Measurements from ENCODE around the gene HEXD. TPM values are rescaled to one million over a fixed set of nuclear protein-coding genes. Genes with fewer than 3 reads are reported as not detected.

HEXD gene
- total RNA-seq, 1 experiment from 2014 or later: 30.0 TPM

DNA sequence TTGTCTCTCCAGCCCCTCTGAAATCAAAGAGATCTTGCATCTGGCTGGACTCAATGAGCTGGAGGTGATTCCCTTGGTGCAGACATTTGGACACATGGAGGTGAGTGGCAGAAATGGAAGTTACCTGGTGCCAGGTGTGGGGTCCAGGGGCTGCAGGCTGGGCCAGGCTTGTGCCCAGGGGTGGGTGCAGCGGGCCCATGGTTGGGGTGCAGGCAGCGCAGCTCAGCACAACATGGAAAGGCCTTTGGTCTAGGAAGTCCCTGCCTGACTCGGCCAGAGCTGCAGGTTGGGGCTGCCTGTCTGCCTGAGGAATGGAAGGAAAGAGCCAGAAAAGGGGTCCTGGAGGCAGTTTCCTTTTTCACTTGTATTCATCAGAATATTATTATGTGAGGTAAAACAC, 10.4 kb downstream of the HEXD start:
- ChIA-PET POLR2A (ENCODE audit: unreplicated experiment) (no interaction called here), CTCF (no interaction called here)
- Histone ChIP-seq H3K36me3 (ENCODE audit: low read depth) (no peaks in the 10 kb centered on the region), H3F3A (ENCODE audit: insufficient read depth, low read depth) (no peaks in the 10 kb centered on the region), H3K4me2 (no peak overlapping the region), H3K4me1 (replicated peaks; ENCODE audit: insufficient read depth) (no peaks in the 10 kb centered on the region), H3K9me2 (ENCODE audit: insufficient read depth) (no peaks in the 10 kb centered on the region), H3K79me2 (ENCODE audit: low read depth) (no peaks in the 10 kb centered on the region), H3K27me3 (ENCODE audit: insufficient read depth, low read depth) (no peaks in the 10 kb centered on the region), H3K9me3 (ENCODE audit: insufficient read depth, low read depth) (no peaks in the 10 kb centered on the region), H3K4me3 (no peak overlapping the region), H3K27ac (no peak overlapping the region), H2AFZ (no peak overlapping the region), H4K20me1 (ENCODE audit: insufficient read depth) (no peaks in the 10 kb centered on the region)
- intact Hi-C loops (cut with micrococcal nuclease; ENCODE audit: unreplicated experiment): no loop called here
- TF ChIP-seq, protein P1, sequence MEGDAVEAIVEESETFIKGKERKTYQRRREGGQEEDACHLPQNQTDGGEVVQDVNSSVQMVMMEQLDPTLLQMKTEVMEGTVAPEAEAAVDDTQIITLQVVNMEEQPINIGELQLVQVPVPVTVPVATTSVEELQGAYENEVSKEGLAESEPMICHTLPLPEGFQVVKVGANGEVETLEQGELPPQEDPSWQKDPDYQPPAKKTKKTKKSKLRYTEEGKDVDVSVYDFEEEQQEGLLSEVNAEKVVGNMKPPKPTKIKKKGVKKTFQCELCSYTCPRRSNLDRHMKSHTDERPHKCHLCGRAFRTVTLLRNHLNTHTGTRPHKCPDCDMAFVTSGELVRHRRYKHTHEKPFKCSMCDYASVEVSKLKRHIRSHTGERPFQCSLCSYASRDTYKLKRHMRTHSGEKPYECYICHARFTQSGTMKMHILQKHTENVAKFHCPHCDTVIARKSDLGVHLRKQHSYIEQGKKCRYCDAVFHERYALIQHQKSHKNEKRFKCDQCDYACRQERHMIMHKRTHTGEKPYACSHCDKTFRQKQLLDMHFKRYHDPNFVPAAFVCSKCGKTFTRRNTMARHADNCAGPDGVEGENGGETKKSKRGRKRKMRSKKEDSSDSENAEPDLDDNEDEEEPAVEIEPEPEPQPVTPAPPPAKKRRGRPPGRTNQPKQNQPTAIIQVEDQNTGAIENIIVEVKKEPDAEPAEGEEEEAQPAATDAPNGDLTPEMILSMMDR (conservative IDR thresholded peaks at IDR 0.05): no peak
- TF ChIP-seq EZH2 (IDR thresholded peaks at IDR 0.05; ENCODE audit: low read depth): no peak
- no TSS peak for BruUV-seq (replicated peaks)
- DNase-seq: no peak

DNA sequence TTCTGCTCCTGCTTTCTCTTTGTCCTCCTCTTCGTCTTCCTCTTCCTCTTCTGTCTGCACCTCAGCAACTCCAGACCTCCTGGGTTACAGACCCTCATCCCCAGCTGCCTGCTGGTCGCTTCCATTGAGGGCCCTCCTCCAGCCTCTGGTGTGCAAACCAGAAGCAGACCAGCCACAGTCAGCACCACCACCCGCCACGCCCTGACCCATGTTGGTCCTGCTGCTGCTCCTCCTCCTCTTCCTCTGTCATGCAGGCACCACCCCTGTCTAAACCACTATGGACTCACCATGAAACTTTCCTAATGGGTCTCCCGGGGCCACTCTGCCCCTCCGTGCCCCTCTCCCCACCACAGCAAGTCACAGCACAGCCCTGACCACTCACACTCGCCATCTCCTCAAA, 11.7 kb downstream of the HEXD start:
- H3K27ac ChIP-seq: no peak overlapping the region
- H3K9me2 ChIP-seq (ENCODE audit: insufficient read depth): no peaks in the 10 kb centered on the region
- no TSS peak for BruUV-seq (replicated peaks)
- H3K79me2 ChIP-seq (ENCODE audit: low read depth): no peaks in the 10 kb centered on the region
- ChIA-PET POLR2A (ENCODE audit: unreplicated experiment) (no interaction called here), CTCF (no interaction called here)
- TF ChIP-seq EZH2 (IDR thresholded peaks at IDR 0.05; ENCODE audit: low read depth): no peak
- TF ChIP-seq, protein P1 (conservative IDR thresholded peaks at IDR 0.05): no peak
- no peak overlapping the region for H2AFZ ChIP-seq
- H3K36me3 ChIP-seq (ENCODE audit: low read depth): no peaks in the 10 kb centered on the region
- no peak overlapping the region for H3K4me3 ChIP-seq
- no peaks in the 10 kb centered on the region for H3K27me3 ChIP-seq (ENCODE audit: insufficient read depth, low read depth)
- no peak for DNase-seq
- no peaks in the 10 kb centered on the region for H3F3A ChIP-seq (ENCODE audit: insufficient read depth, low read depth)
- intact Hi-C loops (cut with micrococcal nuclease; ENCODE audit: unreplicated experiment): no loop called here
- no peaks in the 10 kb centered on the region for H3K9me3 ChIP-seq (ENCODE audit: insufficient read depth, low read depth)
- H3K4me2 ChIP-seq: no peak overlapping the region
- no peaks in the 10 kb centered on the region for H4K20me1 ChIP-seq (ENCODE audit: insufficient read depth)
- no peaks in the 10 kb centered on the region for H3K4me1 ChIP-seq (replicated peaks; ENCODE audit: insufficient read depth)

DNA sequence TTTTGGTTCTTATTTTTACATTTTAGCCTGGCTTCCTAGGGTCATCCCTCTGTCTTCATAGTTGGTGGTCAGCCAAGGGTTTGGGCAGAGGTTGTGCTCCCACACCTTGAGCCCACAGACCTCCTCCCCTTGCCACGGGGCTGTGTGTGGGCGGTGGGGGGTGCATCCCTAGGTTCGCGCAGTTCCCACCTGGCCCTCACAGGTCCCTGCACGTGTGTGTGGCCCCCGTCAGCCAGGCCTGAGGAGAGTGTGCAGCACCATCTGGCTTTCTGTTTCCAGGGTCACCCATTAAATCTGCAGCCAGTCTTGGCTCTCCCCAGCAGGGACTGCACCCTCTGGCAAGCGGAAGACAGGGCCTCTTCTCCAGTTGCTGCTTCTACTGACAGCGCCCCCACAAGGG, 13.9 kb downstream of the HEXD start:
- H3K27me3 ChIP-seq (ENCODE audit: insufficient read depth, low read depth): no peaks in the 10 kb centered on the region
- DNase-seq: no peak
- H3K4me2 ChIP-seq: no peak overlapping the region
- H3K4me1 ChIP-seq (replicated peaks; ENCODE audit: insufficient read depth): no peaks in the 10 kb centered on the region
- intact Hi-C loops (cut with micrococcal nuclease; ENCODE audit: unreplicated experiment): no loop called here
- H3K27ac ChIP-seq: no peak overlapping the region
- H3K9me2 ChIP-seq (ENCODE audit: insufficient read depth): no peaks in the 10 kb centered on the region
- no peaks in the 10 kb centered on the region for H3K9me3 ChIP-seq (ENCODE audit: insufficient read depth, low read depth)
- POLR2A ChIA-PET (ENCODE audit: unreplicated experiment): no interaction called here
- BruUV-seq (replicated peaks): no TSS peak
- no peaks in the 10 kb centered on the region for H3F3A ChIP-seq (ENCODE audit: insufficient read depth, low read depth)
- CTCF ChIA-PET: no interaction called here
- no peak overlapping the region for H2AFZ ChIP-seq
- no peaks in the 10 kb centered on the region for H4K20me1 ChIP-seq (ENCODE audit: insufficient read depth)
- TF ChIP-seq, protein P1 (conservative IDR thresholded peaks at IDR 0.05): no peak
- no peak for TF ChIP-seq EZH2 (IDR thresholded peaks at IDR 0.05; ENCODE audit: low read depth)
- no peak overlapping the region for H3K4me3 ChIP-seq
- no peaks in the 10 kb centered on the region for H3K36me3 ChIP-seq (ENCODE audit: low read depth)
- H3K79me2 ChIP-seq (ENCODE audit: low read depth): no peaks in the 10 kb centered on the region
